Activated CD4-positive, alpha-beta T cell treated with anti-CD3 and anti-CD28 coated beads, Interleukin-2, amount 50 U/mL, for 16 hours (primary cell): ENCODE results near the gene CRMP1.
A peak's percentile ranks its signal among the peaks of the same experiment; 100 is the strongest.
"Not testable (repeated sequence)": the region's sequence is repeated elsewhere in the genome, so short reads cannot be mapped to it uniquely, and the experiment has no call there.

ENCODE experiments used
- DNase-seq: peaks from one replicate; pipeline ENCODE4 v3.0.0-alpha.2; 2020

The CRMP1 gene

DNA sequence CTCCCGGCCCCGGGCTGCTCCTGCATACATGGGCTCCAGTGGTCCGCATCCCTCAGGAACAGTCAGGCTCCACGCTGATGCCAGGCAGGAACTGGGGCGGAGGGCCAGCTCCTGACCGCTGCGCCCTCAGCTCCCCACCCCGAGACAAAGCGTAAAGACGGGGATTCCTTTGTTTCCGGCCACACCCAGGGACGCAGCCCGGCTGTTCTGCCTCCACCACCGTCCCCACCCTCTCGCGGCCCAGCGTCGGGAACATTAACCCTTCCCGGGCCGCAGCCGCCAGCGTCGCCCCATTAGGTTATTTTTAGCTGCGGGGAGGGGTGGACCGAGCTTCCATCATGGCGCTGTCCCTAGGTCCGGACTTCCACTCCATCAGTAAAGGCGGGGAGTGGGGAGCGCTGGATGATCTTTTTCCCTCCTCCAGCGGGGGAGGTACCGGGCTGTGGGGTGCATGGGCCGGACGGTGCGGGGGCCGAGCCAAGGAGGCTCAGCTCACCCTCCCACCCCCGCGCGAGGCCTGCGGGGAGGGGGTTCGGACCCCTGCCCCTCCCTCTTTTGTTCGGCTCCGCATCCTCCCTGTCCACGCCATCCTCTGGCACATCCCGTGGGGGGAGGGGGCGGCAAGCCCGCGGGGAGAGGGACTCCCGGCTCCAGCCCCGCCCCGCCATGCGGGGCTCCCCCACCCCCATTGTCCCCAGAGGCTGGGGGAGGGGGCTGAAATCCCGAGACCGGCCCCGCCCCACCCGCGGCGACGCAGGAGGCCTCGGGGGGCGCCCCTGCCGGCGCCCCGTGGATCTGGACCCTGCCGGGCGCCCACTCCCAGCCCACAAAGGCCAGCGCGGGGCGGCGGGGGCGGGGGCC lies 5.3 kb downstream of the CRMP1 start:
- DNase-seq = no peak

DNA sequence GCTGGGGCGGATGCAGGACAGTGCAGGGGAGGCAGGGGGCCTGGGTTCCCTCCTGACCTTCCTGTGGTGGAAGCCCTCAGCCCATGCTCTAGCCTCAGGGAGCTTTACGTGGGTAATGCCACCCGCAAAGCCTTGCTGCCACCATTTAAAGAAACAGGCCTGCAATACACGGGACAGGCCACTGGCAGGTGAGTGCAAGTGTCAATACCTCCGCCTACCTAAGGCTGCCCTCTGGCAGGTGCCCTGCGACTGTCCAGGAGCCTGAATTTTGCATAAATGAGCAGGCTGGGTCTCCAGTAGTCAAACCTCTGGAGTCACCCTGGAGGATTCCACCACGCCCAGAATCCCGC lies 5.9 kb downstream of the CRMP1 start:
- no peak for DNase-seq

DNA sequence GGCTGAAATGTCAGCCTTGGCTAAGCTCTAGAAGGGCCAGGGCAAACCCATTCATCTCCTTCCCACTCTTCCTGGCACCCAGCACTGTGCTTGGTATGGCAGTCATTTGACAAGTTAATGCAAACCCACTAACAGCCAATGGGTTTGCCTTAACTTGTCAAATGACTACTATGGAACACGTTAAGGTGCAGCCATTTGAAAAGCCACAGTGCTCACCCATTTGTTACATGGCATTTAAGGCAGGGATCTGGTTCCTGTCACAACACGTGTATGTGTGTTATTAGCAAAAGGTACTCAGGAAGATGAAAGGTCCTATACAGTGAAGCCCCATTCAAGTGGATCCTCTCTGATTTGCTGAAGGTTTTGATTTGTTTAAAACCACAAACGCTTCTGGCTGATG lies 7.2 kb downstream of the CRMP1 start:
- no peak for DNase-seq

DNA sequence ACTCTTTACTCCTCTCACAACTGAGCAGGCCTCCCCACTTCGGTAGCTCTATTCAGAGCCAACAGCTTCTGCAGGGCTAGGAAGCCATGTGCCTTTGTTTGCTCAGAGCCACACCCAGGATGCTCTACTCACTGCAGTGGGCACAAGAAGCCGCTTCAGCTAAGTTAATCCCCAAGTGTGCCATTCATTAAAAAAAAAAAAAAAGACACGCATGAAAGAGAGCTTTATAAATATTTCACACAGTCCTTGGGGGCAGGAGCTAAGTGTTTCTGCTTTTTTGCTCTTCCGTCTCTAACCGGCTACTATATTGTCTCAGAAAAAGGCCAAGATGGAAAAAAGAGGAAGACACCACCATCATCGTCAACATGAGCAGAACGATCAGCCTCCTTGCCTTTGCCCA lies 8.1 kb downstream of the CRMP1 start:
- no peak for DNase-seq

DNA sequence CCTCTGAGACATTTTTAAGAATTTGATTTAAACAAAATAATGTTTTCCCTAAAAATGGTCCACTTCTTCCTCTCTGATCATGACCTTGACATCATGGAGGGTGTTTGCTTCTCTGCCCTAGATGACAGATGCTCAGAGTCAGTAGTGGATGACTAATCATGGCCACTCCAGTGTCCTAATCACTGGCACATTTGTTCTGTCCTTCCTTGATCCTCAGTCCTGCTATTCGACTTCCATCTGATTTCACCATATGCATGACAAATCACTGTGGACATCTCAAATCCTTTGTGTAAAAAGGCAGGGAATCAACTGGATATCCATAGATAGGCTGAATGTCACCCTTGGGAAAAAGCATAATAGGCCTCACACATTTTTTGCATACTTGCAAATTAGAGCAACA lies 9.0 kb downstream of the CRMP1 start:
- DNase-seq = no peak

DNA sequence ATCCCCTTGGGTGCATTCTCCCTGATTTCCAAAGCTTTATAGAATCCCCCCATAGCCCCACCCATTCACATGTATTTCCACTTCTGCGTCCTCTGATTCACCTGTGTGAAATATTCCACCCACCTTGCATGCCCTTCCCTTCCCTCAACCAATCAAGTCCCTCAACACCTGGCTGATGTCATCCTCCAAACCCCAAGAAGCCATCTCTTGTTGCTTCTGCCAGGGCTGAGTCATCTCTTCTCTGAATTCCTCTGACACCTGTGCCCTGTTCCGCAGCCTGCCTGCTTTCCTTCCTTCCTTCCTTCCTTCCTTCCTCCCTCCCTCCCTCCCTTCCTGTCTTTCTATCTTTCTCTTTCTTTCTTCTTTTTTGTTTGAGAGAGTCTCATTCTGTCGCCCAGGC lies 9.9 kb downstream of the CRMP1 start:
- no peak for DNase-seq

DNA sequence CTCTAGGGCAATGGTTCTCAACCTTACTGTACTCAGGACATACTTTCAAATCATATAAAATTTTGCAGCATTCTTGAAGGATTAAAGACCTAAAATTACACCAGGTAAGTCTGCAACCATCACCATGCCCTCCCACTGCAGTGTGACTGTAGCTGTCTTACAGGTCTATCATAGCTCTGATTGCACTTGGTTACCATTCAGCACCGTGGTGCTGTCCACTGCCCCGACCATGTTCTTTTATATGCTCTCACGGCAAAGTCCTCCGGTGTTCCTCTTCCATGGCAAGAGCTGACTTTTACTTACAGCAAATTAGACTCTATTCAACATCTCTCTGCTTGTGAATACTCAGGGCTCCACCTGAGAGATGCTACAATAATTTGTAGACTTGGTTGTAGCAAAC lies 11.5 kb downstream of the CRMP1 start:
- no peak for DNase-seq

DNA sequence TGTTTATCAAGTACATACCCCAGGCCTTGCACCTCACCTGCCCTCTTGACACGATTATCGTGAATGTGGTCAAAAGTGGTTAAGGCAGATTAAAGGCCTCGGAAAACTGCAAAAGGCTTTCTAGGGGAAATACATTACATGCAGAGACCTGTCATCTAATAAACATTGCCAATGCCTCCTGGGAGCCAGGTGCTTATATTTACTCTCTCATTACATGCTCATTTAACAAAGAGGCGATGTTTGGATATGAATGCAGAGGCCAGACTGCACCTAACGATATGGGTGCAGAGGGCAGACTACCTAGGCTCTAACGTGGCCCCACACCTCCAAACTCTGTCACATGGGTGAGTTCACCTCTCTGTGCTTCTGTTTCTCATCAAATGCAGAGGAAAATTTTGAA lies 14.5 kb downstream of the CRMP1 start:
- no peak for DNase-seq

DNA sequence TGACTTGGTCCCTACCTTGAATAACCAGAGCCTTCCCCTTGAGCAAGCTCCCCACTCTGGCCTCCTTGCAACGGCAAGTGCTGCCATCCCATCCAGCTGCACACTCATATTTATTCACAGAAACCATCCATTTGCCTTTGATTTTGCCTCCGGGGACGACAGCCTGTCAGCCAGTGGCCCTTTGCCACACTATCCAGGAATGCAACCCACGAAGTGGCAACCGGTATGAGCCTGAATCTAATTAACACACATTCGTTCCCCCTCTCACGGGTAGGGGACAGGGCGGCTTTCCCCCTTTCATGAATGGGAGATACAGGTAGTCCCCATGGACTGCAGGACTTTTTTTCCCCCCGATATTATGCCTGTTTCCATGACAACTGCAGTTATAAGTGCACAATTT lies 15.5 kb downstream of the CRMP1 start:
- DNase-seq = no peak

DNA sequence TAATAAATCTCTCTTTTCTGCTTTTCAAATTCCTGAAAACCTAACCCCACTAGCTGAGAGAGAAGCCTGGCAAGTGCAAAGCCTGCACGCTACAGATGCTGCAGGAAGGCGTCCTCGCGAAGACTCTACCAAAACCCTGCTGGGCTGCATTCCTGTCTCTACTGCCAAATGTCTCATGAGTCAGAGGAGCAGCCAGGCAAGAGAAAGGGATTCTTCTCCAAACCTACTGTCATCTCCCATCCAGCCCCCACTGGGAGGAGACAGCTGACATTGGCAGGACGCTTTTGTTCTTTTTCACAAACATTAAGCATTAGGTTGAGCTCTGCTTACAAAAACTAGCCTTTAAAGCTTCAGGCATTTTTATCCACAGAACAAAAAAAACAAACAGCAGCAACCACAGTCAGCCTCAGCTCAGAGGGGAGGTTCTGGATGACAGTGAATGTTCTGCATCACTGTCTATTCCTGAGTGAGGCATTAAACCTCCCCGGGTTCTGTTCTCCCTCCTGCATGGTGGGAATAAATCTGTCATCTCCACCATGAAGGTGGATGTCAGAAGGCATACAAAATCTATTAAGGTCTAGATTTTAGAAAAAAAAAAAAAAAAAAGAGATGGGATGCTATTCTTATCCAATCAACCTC lies 18.0 kb downstream of the CRMP1 start:
- no peak for DNase-seq

DNA sequence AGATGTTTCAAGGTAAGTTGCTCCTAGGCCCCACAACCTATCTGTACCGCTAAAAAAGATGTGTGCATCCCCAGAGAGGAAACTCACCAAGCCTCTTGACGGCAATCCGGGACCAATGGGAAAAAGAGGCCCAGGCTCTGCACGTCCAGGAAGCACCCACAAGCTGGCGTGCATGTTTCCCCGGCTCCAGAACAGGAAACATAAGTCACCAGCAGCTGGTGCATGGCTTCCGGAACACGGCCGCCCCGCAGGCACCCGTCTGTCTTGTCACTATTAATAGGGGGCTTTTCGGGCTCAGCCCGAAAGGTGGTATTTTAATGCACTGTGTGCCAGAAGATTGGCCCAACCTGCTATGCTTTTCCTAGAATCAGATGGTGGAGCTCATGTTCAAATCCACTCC lies 22.2 kb downstream of the CRMP1 start:
- no peak for DNase-seq

DNA sequence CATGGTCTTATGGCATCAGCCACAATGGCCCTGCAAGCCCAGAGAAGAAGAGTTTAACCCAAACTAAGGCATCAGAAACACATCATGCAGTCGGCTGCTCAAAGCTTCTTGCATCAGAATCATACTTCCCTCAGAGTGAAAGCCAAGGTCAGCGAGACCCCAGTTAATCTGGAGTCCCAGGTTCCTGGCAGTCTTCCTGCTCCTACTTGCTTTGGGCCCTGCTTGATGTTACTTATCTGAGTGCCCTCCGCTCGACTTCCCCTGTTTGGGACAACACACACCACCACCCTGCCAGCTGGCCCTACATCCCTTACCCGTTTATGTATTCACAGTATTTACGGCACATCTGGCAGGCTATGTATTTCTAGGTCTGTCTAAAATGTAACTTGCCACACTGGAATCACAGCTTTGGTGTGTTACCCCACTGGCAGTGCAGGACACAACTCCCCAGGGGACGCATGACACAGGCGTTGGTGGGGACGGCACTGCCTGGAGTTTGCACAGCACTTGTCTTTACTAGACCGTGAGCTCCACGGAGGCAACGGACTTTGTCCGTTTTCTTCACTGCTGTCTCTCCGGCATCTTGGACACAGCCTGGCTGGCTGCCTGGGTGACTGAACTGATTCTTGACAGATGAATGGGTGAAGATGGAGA lies 22.8 kb downstream of the CRMP1 start:
- DNase-seq = no peak

DNA sequence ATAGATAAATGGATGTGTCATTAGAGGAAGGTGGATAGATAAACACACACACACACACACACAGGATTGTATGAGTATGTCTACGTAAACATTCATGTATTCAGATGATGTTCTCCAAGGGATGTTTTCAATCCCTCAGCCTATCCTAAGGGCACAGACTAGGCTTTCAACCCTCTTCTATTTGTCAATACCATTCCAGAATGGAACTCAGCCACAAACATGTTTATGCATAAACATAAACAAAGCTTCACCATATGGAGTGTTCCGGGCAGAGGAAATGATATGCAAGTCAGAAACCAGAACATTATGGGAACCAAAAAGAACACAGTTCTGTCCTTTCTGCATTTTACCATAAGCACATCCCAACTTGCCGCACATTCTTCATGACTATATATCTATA lies 25.0 kb downstream of the CRMP1 start:
- DNase-seq = no peak

DNA sequence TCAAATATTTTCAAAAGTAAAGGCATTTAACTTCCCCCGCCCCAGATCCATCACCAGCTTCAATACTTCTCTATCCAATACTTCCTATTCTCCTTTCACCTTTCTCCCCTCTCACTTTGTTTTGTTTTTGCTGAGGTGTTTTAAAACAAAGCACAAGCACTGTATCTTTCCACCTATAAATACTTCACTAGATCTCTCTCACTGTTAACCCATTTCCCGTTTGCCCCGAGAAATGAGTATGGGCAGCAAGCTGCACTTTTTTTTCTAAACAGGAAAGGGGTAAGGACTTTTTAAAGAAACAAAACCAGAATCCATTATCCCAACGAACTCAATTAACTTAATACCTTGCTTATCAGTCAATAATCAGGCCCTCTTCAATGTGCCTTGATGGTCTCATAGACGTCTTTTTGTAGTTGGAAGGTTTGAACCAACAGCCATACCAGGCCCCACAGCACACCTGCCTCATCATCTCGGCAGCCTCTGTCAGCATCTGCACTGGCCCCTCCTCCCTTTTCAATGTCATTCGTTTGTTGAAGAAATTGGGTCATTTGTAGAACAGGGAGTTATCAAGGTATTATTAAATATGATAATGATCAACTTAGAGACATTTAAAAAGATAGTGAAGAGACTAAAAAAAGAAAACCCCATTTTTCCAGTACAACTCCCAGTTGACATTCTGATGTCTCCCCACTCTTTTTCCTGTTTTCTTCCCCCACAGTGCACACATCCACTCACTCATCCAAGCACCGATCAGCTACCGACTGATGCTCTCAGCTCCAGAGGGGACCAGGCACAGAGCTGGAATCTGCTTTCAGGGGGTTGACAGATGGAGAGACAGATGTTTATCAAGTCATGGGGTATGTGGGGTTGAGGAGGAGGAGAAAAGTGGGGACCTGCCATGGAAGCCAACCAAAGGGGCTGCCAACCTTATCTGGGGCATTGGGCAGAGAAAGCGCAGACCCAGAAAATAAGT lies 25.8 kb downstream of the CRMP1 start:
- DNase-seq = no peak

DNA sequence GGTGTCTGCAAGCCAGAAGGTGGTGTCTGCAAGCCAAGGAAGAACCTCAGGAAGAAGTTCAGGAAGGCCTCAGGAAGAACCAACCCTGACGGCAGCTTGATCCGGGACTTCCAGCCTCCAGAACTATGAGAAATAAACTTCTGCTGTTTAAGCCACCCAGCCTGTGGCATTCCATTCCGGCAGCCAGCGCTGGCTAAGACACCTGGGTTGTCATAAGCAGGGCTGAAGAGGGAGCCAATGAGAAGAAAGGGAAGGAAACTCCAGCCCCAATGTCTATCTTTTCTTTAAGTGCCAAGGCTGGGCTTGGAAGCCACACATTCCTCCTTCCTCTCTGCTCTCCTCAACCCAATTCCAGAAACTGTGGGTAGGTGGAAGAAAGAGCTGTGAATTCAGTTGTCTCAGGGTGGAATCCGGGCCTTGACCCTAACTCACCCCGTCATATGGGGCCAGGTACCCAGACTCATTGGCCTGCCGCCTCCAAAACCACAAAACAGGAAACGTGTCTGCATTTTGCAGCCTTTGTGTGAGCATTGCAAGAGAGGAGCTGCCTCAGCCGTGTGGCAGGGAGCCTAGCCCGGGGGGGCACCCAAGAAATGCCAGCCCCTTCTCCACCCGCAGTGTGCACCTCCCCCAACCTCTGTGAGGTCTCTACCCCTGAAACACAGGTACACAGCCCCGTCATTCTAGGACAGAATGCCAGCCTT lies 26.8 kb downstream of the CRMP1 start:
- peak; percentile 45 for DNase-seq

DNA sequence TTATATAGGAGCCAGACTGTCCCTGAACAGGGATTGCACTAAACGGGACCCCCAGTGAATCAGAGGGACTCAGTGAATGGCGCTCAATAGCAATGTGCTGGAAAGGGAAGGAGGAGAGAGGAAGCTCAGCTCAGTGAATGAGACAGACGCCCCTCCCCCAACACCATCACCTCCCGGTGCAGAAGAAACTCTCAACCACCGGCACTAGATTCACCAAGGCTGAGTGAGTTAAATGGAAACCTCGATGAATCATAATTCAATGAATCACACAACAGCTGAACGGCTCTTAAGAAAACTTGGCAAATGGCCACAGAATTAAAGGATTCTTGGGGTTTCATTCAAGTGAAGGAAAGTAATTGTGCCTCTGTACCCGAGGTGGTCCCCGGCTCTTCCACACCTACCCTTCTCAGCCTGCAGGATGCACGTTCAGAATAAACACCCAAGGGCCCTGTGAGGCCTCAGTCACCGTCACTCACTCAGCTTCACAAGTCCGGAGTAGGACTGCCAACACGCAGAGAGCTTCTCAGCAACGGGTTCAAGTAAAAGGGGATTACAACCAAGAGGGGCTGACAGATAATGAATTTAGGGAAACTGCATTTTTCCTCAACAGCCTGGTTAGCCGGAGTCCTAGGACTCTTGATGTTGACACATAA lies 29.3 kb downstream of the CRMP1 start:
- peak; percentile 89 for DNase-seq

DNA sequence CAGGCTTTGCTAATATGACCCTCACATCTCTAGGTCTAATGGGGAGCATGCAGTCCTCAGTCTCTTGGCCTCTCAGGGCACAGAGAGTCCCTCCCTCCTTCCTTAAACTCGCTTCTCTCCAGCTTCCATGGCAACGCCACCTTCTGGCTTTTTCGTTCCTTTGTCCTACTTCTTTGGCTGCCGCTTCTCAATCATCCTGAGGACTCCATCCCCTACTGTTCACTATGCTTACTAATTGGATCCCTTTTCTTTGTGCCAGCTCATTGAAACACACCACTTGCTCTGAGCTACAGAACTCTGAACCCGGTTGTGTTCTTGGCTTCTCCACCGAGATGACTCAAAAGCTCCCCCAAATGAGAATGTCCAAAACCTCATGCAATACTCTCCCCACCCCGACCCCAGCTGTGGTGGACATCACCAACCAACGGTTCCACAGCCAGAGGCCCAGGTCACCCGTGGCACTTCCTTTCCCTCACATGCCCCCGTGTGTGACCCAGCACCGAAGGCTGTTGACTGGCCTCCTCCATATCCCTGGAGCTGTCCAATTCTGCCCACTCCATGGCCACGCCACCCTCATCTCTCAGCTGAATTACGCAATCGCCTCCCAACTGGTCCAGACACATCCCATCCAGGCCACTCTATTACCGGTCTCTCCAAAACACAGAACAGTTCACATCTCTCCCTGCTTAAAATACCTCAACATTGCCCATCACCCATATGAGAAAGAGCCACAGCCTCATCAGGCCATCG lies 34.7 kb downstream of the CRMP1 start:
- no peak for DNase-seq

DNA sequence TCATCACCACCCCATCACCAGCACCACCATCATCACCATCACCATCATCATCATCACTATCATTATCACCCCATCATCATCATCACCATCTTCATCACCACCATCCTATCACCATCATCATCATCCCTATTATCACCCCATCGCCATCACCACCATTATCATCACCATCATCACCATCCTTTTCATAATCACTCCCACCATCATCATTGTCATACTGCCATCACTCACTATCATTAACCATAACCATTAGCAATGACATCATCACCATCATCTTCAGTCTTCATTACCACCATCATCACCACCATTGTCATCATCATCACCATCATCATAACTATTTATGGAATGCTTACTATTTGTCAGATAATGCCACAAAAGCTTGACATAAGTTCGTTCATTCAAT lies 35.7 kb downstream of the CRMP1 start:
- DNase-seq = no peak

DNA sequence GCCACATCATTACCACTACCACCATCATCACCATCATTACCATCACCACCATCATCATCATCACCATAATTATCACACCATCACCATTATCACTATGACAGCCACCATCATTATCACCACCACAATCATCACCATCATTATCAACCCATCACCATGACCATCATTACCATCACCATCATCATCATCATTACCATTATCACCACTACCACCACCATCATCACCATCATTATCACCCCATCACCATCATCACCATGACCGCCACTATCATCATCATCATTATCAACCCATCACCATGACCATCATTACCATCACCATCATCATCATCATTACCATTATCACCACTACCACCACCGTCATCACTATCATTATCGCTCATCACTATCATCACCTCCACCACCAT lies 36.5 kb downstream of the CRMP1 start:
- not testable (repeated sequence) for DNase-seq

DNA sequence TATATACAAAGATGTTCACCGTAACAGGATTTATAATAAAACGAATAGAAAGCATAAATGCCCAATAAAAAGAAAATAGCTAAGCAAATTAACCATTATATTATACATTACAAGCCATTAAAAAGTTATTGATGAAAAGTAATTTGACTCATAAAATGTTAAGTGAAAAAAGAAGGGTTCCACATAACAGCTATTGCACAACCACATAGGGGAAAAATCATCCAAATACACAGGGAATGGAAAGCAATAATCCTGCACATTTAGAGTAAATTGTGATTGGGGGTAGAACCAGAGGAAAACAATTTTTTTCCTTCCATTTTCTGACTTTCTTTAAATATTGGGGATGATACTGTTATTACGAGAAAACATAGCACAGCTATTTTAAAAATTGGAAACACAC lies 38.0 kb downstream of the CRMP1 start:
- no peak for DNase-seq
